ENCODE results near the gene ZDHHC6. TPM values are rescaled to one million over a fixed set of nuclear protein-coding genes. Genes with fewer than 3 reads are reported as not detected.

Gene ZDHHC6
- polyA plus RNA-seq (2013, experiment 1 of 4): 45.2 TPM
- 39.3 TPM for polyA plus RNA-seq (2013, experiment 2 of 4)
- polyA plus RNA-seq (2013, experiment 3 of 4): 35.1 TPM
- 36.4 TPM for polyA plus RNA-seq (2013, experiment 4 of 4)

- Histone ChIP-seq H3K4me3 (ENCODE audit: insufficient read depth, low read depth, low read length) (peak within 1 kb of the TSS; percentile 96), H3K9me3 (ENCODE audit: control insufficient read depth, low read length) (no peaks in the 10 kb centered on the region), H3K27me3 (ENCODE audit: control insufficient read depth, insufficient read depth, low read length, poor library complexity, severe bottlenecking) (no peaks in the 10 kb centered on the region), H3K4me1 (ENCODE audit: control insufficient read depth, insufficient read depth, low read length) (peaks cover 8% of the 10 kb centered on the region), H3K27ac (ENCODE audit: insufficient read depth, low read depth, low read length, poor library complexity, severe bottlenecking) (no peak within 1 kb of the TSS), H3K36me3 (ENCODE audit: control insufficient read depth, insufficient read depth, low read length) (peaks cover 6% of the 10 kb centered on the region)
- 0% methylated on average over 59 of the region's 59 CpGs for WGBS, 2 experiments
Measured at GRCh38 chr10:112446855-112447619, at the start of gene ZDHHC6, which contains the start of gene VTI1A. Gene ZDHHC6, minus strand, starts transcription at chr10:112446914. Its CDS starts 1,478 bp downstream, at chr10:112445436. Gene VTI1A, plus strand, starts transcription at chr10:112447215. Its CDS starts 159 bp downstream, at chr10:112447374.

GRCh38 chr10:112492736-112493135, 46.0 kb upstream of the ZDHHC6 start:
- WGBS, 2 experiments: 85 to 96% methylated on average over 5 to 6 of the region's 6 CpGs
- no peak overlapping the region for H3K4me3 ChIP-seq (ENCODE audit: insufficient read depth, low read depth, low read length)

GRCh38 chr10:112491144-112491543, 44.4 kb upstream of the ZDHHC6 start:
- no peaks in the 10 kb centered on the region for H3K27me3 ChIP-seq (ENCODE audit: control insufficient read depth, insufficient read depth, low read length, poor library complexity, severe bottlenecking)
- no peak overlapping the region for H3K27ac ChIP-seq (ENCODE audit: insufficient read depth, low read depth, low read length, poor library complexity, severe bottlenecking)
- H3K36me3 ChIP-seq (ENCODE audit: control insufficient read depth, insufficient read depth, low read length): no peaks in the 10 kb centered on the region
- no peaks in the 10 kb centered on the region for H3K9me3 ChIP-seq (ENCODE audit: control insufficient read depth, low read length)
- no peaks in the 10 kb centered on the region for H3K4me1 ChIP-seq (ENCODE audit: control insufficient read depth, insufficient read depth, low read length)
- no peak overlapping the region for H3K4me3 ChIP-seq (ENCODE audit: insufficient read depth, low read depth, low read length)

More at GRCh38 chr10:112492736-112493135, 46.0 kb upstream of the ZDHHC6 start:
- no peak overlapping the region for H3K27ac ChIP-seq (ENCODE audit: insufficient read depth, low read depth, low read length, poor library complexity, severe bottlenecking)
- H3K36me3 ChIP-seq (ENCODE audit: control insufficient read depth, insufficient read depth, low read length): no peaks in the 10 kb centered on the region
- H3K9me3 ChIP-seq (ENCODE audit: control insufficient read depth, low read length): no peaks in the 10 kb centered on the region
- H3K4me1 ChIP-seq (ENCODE audit: control insufficient read depth, insufficient read depth, low read length): no peaks in the 10 kb centered on the region
- H3K27me3 ChIP-seq (ENCODE audit: control insufficient read depth, insufficient read depth, low read length, poor library complexity, severe bottlenecking): no peaks in the 10 kb centered on the region

DNA sequence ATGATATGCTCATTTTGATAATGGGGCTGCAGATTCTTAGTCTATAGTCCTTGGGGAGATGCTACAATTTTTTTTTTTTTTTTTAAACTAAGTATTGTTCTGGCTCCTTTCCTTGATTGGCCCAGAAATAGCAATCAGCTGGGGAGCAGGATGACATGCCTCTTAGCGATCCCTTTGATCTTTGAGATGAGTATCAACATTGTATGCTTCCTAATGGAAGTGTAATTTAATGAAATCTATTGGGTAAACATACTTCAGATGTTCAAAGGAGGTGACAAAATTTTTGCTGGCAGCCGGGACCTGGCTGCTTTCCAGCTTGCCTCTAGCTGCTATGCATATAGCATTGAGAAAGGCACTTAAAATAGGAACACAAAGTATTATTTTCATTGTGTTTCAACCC, 43.8 kb upstream of the ZDHHC6 start:
- no peaks in the 10 kb centered on the region for H3K27me3 ChIP-seq (ENCODE audit: control insufficient read depth, insufficient read depth, low read length, poor library complexity, severe bottlenecking)
- 87% methylated on average over 2 of the region's 2 CpGs for WGBS, 2 experiments
- H3K9me3 ChIP-seq (ENCODE audit: control insufficient read depth, low read length): no peaks in the 10 kb centered on the region
- H3K4me3 ChIP-seq (ENCODE audit: insufficient read depth, low read depth, low read length): no peak overlapping the region
- H3K36me3 ChIP-seq (ENCODE audit: control insufficient read depth, insufficient read depth, low read length): no peaks in the 10 kb centered on the region
- H3K4me1 ChIP-seq (ENCODE audit: control insufficient read depth, insufficient read depth, low read length): no peaks in the 10 kb centered on the region
- no peak overlapping the region for H3K27ac ChIP-seq (ENCODE audit: insufficient read depth, low read depth, low read length, poor library complexity, severe bottlenecking)

DNA sequence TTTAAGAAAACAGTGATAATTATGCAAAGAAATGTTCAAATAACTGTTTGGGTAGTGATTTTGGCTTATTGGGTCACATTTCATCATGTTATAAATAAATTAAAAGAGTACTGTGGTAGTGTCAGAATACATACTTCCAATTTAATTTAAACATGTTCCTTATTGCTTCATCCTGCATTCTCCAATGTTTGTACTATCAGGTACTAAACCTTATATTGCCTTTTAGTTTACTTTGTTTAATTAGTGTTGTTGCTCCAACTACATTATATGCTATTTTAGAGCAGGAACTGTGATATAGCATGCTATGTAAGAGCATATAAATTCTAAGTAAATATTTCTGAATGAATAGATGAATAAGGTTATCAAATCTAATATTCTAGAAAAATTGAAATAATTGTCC, 41.2 kb upstream of the ZDHHC6 start:
- no peaks in the 10 kb centered on the region for H3K36me3 ChIP-seq (ENCODE audit: control insufficient read depth, insufficient read depth, low read length)
- H3K9me3 ChIP-seq (ENCODE audit: control insufficient read depth, low read length): no peaks in the 10 kb centered on the region
- H3K4me3 ChIP-seq (ENCODE audit: insufficient read depth, low read depth, low read length): no peak overlapping the region
- H3K27ac ChIP-seq (ENCODE audit: insufficient read depth, low read depth, low read length, poor library complexity, severe bottlenecking): no peak overlapping the region
- H3K27me3 ChIP-seq (ENCODE audit: control insufficient read depth, insufficient read depth, low read length, poor library complexity, severe bottlenecking): no peaks in the 10 kb centered on the region
- H3K4me1 ChIP-seq (ENCODE audit: control insufficient read depth, insufficient read depth, low read length): no peaks in the 10 kb centered on the region

DNA sequence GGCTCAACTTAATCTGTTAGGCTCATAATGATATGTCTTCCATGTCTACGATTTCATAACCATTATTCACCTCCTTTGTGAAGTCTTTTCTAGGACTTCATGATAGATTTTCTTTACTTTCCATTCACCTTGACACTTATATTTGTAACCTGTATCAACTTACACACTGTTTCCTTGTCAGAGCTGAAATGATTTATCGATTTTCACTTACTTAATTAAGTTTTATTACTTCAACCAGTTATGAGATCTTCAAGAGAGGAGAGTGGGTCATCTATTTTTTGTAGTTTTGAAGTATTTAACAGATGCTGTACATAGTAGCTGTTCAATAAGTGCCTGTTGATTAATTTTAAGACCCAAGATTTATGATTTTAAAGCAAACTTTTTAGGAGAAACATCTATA, 37.7 kb upstream of the ZDHHC6 start:
- H3K9me3 ChIP-seq (ENCODE audit: control insufficient read depth, low read length): no peaks in the 10 kb centered on the region
- 67 to 93% methylated on average over 1 of the region's 2 CpGs for WGBS, 2 experiments

GRCh38 chr10:112481602-112482001, 34.9 kb upstream of the ZDHHC6 start:
- Histone ChIP-seq H3K36me3 (ENCODE audit: control insufficient read depth, insufficient read depth, low read length) (no peaks in the 10 kb centered on the region), H3K9me3 (ENCODE audit: control insufficient read depth, low read length) (no peaks in the 10 kb centered on the region), H3K27me3 (ENCODE audit: control insufficient read depth, insufficient read depth, low read length, poor library complexity, severe bottlenecking) (no peaks in the 10 kb centered on the region), H3K27ac (ENCODE audit: insufficient read depth, low read depth, low read length, poor library complexity, severe bottlenecking) (no peak overlapping the region), H3K4me3 (ENCODE audit: insufficient read depth, low read depth, low read length) (no peak overlapping the region), H3K4me1 (ENCODE audit: control insufficient read depth, insufficient read depth, low read length) (no peaks in the 10 kb centered on the region)
- 95 to 98% methylated on average over 2 of the region's 3 CpGs for WGBS, 2 experiments

More for the DNA sequence above, 37.7 kb upstream of the ZDHHC6 start:
- Histone ChIP-seq H3K27ac (ENCODE audit: insufficient read depth, low read depth, low read length, poor library complexity, severe bottlenecking) (no peak overlapping the region), H3K4me3 (ENCODE audit: insufficient read depth, low read depth, low read length) (no peak overlapping the region), H3K36me3 (ENCODE audit: control insufficient read depth, insufficient read depth, low read length) (no peaks in the 10 kb centered on the region), H3K27me3 (ENCODE audit: control insufficient read depth, insufficient read depth, low read length, poor library complexity, severe bottlenecking) (no peaks in the 10 kb centered on the region), H3K4me1 (ENCODE audit: control insufficient read depth, insufficient read depth, low read length) (no peaks in the 10 kb centered on the region)

- Histone ChIP-seq H3K9me3 (ENCODE audit: control insufficient read depth, low read length) (no peaks in the 10 kb centered on the region), H3K27me3 (ENCODE audit: control insufficient read depth, insufficient read depth, low read length, poor library complexity, severe bottlenecking) (no peaks in the 10 kb centered on the region), H3K36me3 (ENCODE audit: control insufficient read depth, insufficient read depth, low read length) (no peaks in the 10 kb centered on the region), H3K4me3 (ENCODE audit: insufficient read depth, low read depth, low read length) (no peak overlapping the region), H3K27ac (ENCODE audit: insufficient read depth, low read depth, low read length, poor library complexity, severe bottlenecking) (no peak overlapping the region), H3K4me1 (ENCODE audit: control insufficient read depth, insufficient read depth, low read length) (no peaks in the 10 kb centered on the region)
- WGBS, 2 experiments: 88 to 92% methylated on average over 3 of the region's 3 CpGs
Measured at GRCh38 chr10:112475575-112476218, 29.0 kb upstream of the ZDHHC6 start.

DNA sequence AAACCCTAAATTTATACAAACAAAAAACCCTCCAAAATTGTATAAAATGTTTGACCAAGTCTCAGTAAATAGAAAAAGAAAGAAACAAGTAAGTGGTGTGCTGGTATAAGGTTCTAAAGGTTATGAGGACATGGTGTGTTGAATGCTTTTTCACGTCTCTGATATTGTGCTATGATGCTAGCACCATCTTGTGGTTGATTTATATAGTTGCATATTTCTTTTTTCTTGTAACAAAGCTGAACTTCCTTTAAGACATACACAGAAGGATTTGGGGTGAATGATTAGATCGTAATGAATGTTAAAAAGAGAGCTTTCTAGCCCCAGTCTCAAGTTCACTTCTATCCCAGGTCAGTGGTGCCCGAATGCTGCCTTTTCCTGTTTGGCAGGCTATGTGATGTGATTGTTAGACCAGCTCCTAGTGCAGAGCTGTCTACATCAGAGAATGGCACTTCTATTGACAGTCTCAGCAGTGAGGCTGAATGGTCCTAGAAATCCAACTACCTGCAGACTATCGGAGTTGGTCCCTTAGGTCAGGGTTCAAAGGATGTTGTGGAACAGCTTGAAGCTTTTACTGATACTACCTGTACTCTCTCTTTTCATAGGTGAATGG, 25.3 kb upstream of the ZDHHC6 start:
- 48 to 51% methylated on average over 3 to 4 of the region's 4 CpGs for WGBS, 2 experiments
- H3K4me1 ChIP-seq (ENCODE audit: control insufficient read depth, insufficient read depth, low read length): no peaks in the 10 kb centered on the region

GRCh38 chr10:112467541-112468075, 20.9 kb upstream of the ZDHHC6 start:
- Histone ChIP-seq H3K9me3 (ENCODE audit: control insufficient read depth, low read length) (no peaks in the 10 kb centered on the region), H3K4me3 (ENCODE audit: insufficient read depth, low read depth, low read length) (no peak overlapping the region), H3K4me1 (ENCODE audit: control insufficient read depth, insufficient read depth, low read length) (no peaks in the 10 kb centered on the region), H3K27ac (ENCODE audit: insufficient read depth, low read depth, low read length, poor library complexity, severe bottlenecking) (no peak overlapping the region), H3K27me3 (ENCODE audit: control insufficient read depth, insufficient read depth, low read length, poor library complexity, severe bottlenecking) (no peaks in the 10 kb centered on the region), H3K36me3 (ENCODE audit: control insufficient read depth, insufficient read depth, low read length) (peaks cover 12% of the 10 kb centered on the region)
- WGBS, 2 experiments: 100% methylated on average over 1 of the region's 1 CpG; no CpG with 5 or more reads in 1 of the 2 experiments

More for the DNA sequence above, 25.3 kb upstream of the ZDHHC6 start:
- no peak overlapping the region for H3K27ac ChIP-seq (ENCODE audit: insufficient read depth, low read depth, low read length, poor library complexity, severe bottlenecking)
- no peaks in the 10 kb centered on the region for H3K36me3 ChIP-seq (ENCODE audit: control insufficient read depth, insufficient read depth, low read length)
- H3K27me3 ChIP-seq (ENCODE audit: control insufficient read depth, insufficient read depth, low read length, poor library complexity, severe bottlenecking): no peaks in the 10 kb centered on the region
- H3K4me3 ChIP-seq (ENCODE audit: insufficient read depth, low read depth, low read length): no peak overlapping the region
- H3K9me3 ChIP-seq (ENCODE audit: control insufficient read depth, low read length): no peaks in the 10 kb centered on the region

All from ectodermal cell (in vitro differentiated cells).